GM18507 (cell line): ENCODE measurements around the gene GNAO1.

ENCODE experiments used
- DNase-seq: peaks from one replicate; pipeline ENCODE4 v3.0.0; 2011; ENCODE audit warnings: low read depth; ENCODE audit not compliant: insufficient read length; ENCODE audit errors: extremely low spot score
- FAIRE-seq: peaks from 2 replicates; lab custom pipeline; 2011; peaks lifted over from hg19 to GRCh38; lab: Jason Lieb, UNC

The GNAO1 gene

GRCh38 chr16:56233795-56234566 is 42.7 kb downstream of the GNAO1 start:
- FAIRE-seq: no peak

DNA sequence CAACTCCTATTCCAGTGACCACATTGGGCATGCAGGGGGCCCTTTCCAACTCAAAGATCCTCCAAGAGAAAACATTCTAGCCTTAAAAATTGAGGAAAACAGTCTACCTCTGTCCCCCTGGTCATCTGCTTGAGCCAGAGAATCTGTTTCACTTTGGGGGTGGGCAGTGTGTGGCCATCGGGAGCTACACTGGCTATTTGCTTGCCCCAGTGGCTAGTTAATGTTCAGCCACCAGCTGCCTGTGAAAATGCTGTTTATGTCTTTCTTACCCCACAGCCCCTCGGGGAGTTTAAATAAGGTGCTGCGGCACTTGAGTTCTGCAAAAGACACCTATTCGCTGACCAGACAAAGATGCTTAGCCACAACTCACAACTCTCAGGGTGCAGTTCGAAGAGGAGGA is 43.4 kb downstream of the GNAO1 start:
- no peak for DNase-seq
- no peak for FAIRE-seq

More at GRCh38 chr16:56233795-56234566, 42.7 kb downstream of the GNAO1 start:
- no peak for DNase-seq

GRCh38 chr16:56237451-56237930 is 46.2 kb downstream of the GNAO1 start:
- FAIRE-seq: no peak
- no peak for DNase-seq

DNA sequence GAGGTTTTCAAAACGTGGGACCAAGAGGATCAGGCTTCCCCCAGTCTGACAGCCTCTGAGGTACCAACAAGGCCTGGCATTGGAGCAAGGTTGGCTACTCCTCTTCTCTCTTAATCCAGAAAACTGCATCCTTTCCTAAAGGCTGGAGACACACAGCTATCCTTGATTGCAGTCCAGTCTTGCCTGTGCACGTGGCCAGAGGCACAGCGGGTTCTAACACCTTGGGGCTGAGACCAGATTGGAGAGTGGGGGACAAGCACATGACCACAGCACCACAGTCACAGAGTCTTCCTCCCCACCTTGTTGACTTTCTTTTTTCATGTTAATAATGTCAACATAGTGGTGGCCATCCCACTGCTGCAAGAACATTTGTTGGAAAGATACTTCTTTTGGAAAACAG is 46.9 kb downstream of the GNAO1 start:
- FAIRE-seq (no peak), DNase-seq (no peak)

- no peak for FAIRE-seq
- no peak for DNase-seq
These were observed 50.3 kb downstream of the GNAO1 start for GRCh38 chr16:56241596-56241995.

GRCh38 chr16:56242740-56243139 is 51.5 kb downstream of the GNAO1 start:
- DNase-seq (no peak), FAIRE-seq (no peak)

- DNase-seq (no peak), FAIRE-seq (no peak)
These were observed 53.3 kb downstream of the GNAO1 start for GRCh38 chr16:56244612-56245011.

DNA sequence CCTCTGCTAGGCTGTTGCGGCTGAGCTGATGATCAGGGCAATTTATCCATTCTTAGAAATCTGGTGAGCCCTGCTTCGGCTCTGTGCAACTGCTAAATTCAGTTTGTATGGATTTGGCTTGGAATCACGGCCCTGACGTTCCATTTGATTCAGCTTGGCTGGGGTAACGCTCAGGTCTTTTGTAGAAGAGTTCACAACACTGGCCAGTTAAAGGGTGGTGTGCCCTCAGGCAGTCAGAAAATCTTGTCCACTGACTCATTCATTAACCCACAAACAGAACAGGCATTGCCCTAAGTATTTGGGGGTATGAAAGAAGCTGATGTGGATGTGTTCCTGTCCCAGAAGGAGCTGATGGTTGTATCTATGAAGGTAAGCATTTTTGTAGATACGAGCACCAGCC is 53.9 kb downstream of the GNAO1 start:
- FAIRE-seq (no peak), DNase-seq (no peak)

DNA sequence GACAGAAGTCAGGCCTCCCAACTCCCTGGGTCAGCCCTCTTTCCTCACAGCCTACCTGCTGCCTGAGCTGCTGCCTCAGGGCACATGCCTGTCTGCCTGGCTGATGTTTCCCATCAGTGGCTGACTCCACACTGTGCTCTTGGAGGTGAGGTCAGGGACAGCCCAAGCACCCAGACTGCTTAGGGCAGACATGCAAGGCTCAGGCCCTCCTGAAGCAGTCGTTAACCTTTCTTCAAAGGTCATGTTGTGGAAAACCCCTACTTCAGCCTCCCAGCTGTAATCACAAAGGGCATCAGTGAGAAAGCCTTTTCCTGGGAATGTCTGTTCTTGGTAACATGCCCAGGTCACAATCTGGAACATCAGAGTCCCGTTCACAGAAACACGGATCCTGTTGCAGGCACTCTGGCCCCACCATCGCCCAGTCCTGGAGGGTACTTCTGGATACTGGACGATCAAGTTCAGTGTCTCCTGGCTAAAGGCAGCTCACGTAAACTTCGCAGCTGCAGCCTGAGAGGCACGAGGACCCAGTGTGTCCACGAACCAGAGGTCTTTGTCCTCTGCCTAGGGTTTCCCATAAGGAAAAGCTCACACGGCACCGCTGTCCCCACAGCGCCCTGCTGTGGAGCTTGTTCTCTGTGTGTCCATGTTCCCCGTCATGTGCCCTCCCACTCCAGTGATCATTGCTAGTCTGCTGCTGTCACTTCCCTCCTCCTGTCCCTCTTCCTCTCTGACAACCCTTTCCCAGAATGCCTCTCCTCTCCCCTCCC is 54.9 kb downstream of the GNAO1 start:
- DNase-seq: no peak
- no peak for FAIRE-seq

DNA sequence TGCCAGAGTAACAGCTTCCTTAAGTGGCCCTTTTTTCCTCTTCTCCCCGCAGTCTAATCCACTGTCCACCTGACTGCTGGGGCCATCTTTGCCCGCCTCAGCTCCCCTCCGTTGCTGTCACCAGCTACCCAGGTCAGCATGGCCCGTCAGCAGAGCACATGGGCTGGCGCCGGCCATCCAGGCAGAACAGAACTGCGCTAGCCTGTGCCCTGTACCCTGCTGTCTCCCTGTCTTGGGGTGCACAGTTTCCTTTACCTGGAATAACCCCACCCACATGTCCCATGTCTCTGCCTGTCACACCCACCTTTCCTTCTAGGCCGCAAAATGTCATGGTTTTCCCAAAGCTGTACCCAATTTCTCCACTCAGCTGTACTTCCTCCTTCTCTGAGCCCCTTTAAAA is 55.7 kb downstream of the GNAO1 start:
- FAIRE-seq: no peak
- no peak for DNase-seq

DNA sequence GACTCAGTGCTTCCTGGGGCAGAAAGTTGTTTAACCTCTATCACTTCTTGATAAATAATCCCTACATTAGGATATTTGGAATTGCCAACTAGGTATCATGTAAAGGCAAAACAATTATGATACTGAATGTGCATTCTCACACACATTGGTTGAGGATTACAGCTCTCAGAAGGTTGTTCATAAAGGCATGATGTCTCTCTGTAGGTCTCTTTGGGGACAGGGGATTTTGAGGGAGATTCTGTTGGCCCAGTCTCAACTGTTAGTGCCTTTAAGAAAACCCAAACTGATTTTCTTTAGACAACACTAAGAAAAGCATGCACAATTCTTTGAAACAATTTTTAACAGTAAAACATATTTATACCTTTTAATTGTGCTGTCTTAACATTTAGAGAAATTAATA is 56.5 kb downstream of the GNAO1 start:
- FAIRE-seq: no peak
- DNase-seq: no peak

- FAIRE-seq (no peak), DNase-seq (no peak)
These were observed 61.5 kb downstream of the GNAO1 start for GRCh38 chr16:56252835-56253234.

DNA sequence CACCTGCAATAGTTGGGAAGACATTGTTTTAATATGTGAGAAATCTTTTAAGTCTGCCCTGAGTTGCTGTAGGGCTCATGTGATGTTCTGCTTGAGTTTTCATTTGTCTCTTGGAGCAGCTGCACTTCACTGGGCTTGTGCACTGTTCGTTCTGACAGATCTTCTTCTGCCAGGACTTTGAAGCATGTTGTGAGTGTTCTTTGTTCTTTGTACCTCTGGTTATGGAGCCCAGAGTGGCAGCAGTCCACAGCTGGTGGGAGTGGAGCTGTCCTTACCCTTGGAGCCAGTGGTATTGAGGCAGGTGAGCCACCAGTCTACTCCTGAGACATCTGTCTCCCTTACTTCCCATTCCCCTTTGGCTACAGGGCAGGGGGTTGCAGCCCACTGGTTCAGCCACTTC is 64.6 kb downstream of the GNAO1 start:
- DNase-seq (no peak), FAIRE-seq (no peak)

GRCh38 chr16:56257239-56257638 is 66.0 kb downstream of the GNAO1 start:
- FAIRE-seq: no peak
- DNase-seq: no peak

- no peak for FAIRE-seq
- DNase-seq: no peak
These were observed 66.5 kb downstream of the GNAO1 start for GRCh38 chr16:56257666-56258342.

- DNase-seq (no peak), FAIRE-seq (no peak)
These were observed 67.5 kb downstream of the GNAO1 start for GRCh38 chr16:56258508-56259424.

DNA sequence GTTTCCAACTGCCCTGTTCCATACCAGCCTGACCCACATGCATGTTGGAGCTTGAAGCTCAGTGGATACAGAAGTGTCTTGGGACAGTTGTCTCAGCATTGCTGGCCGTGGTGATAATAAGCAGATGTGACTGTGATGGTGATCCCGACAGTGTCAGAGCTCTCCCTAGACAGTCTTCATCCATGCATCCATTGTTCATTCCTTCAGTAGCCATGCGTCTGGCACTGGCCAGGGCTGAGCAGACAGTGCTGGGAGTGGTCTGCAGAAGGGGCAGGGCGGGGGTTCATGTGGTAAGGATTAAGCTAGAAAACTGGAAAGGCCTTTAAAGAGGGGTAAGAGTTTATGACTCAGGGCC is 68.1 kb downstream of the GNAO1 start:
- DNase-seq: no peak
- FAIRE-seq: no peak

GRCh38 chr16:56260378-56261160 is 69.3 kb downstream of the GNAO1 start:
- FAIRE-seq (no peak), DNase-seq (no peak)

DNA sequence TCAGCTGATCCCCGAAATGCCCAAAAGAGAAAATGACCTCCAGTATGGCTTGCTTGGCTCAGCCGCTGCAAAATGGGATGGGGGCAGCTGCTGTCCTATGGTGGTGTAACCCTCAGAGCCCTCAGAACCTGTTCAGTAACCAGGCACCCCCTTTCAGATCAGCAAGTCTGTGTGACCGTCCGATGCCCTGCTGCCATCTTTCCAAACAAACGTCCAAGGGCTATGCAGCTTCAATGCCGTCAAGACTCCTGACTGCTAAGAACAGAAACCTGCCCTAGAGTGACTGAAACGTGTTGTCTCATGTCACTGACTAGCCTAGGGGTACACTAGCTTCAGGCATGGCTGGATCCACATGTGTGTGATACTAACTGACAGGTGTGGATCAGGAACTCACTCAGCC is 70.4 kb downstream of the GNAO1 start:
- no peak for FAIRE-seq
- DNase-seq: no peak
